ENCODE results near the gene ASF1A. TPM values are rescaled to one million over a fixed set of nuclear protein-coding genes. Genes with fewer than 3 reads are reported as not detected.

ASF1A gene
- total RNA-seq, 1 experiment from 2014 or later = 79.9 TPM

GRCh38 chr6:118895859-118896258 is 1.9 kb downstream of the ASF1A start:
- H3K79me2 ChIP-seq (ENCODE audit: low read length) = peaks cover 93% of the 10 kb centered on the region
- no peaks in the 10 kb centered on the region for H3K9me3 ChIP-seq (ENCODE audit: low read length)
- H3K9me2 ChIP-seq (replicated peaks; ENCODE audit: insufficient read depth, low read length) = no peaks in the 10 kb centered on the region
- DNase-seq = no peak
- peak overlapping the region; percentile 92 for H3K4me3 ChIP-seq (ENCODE audit: low read length)
- peaks cover 33% of the 10 kb centered on the region for H3K36me3 ChIP-seq (ENCODE audit: insufficient read depth, low read length)
- H3K4me1 ChIP-seq (ENCODE audit: low read length) = peaks cover 75% of the 10 kb centered on the region
- H3K9ac ChIP-seq (ENCODE audit: low read length) = peak overlapping the region; percentile 89
- H3K4me2 ChIP-seq (ENCODE audit: low read depth, low read length, poor library complexity, severe bottlenecking) = peak overlapping the region; percentile 88
- H3K27ac ChIP-seq (ENCODE audit: low read length) = peak overlapping the region; percentile 97
- H3K27me3 ChIP-seq (ENCODE audit: low read length) = no peaks in the 10 kb centered on the region
- peaks cover 38% of the 10 kb centered on the region for H4K20me1 ChIP-seq (ENCODE audit: insufficient read depth, low read depth, low read length)
- H2AFZ ChIP-seq (ENCODE audit: low read length) = no peak overlapping the region

GRCh38 chr6:118896339-118897136 is 2.6 kb downstream of the ASF1A start:
- H3K27ac ChIP-seq (ENCODE audit: low read length) = peak overlapping the region; percentile 97
- peaks cover 71% of the 10 kb centered on the region for H3K4me1 ChIP-seq (ENCODE audit: low read length)

GRCh38 chr6:118897386-118897785 is 3.4 kb downstream of the ASF1A start:
- Histone ChIP-seq H4K20me1 (ENCODE audit: insufficient read depth, low read depth, low read length) (peaks cover 45% of the 10 kb centered on the region), H3K9me3 (ENCODE audit: low read length) (no peaks in the 10 kb centered on the region), H3K9me2 (replicated peaks; ENCODE audit: insufficient read depth, low read length) (no peaks in the 10 kb centered on the region), H3K36me3 (ENCODE audit: insufficient read depth, low read length) (peaks cover 48% of the 10 kb centered on the region), H3K4me1 (ENCODE audit: low read length) (peaks cover 66% of the 10 kb centered on the region), H3K79me2 (ENCODE audit: low read length) (peaks cover 96% of the 10 kb centered on the region), H3K9ac (ENCODE audit: low read length) (peak overlapping the region; percentile 59; the same call in 1 of the 2 replicates), H3K27me3 (ENCODE audit: low read length) (no peaks in the 10 kb centered on the region), H3K4me2 (ENCODE audit: low read depth, low read length, poor library complexity, severe bottlenecking) (peak overlapping the region; percentile 88), H3K4me3 (ENCODE audit: low read length) (peak overlapping the region; percentile 92), H3K27ac (ENCODE audit: low read length) (peak overlapping the region; percentile 97), H2AFZ (ENCODE audit: low read length) (no peak overlapping the region)
- no peak for DNase-seq

More at GRCh38 chr6:118896339-118897136, 2.6 kb downstream of the ASF1A start:
- peaks cover 96% of the 10 kb centered on the region for H3K79me2 ChIP-seq (ENCODE audit: low read length)
- H3K4me2 ChIP-seq (ENCODE audit: low read depth, low read length, poor library complexity, severe bottlenecking) = peak overlapping the region; percentile 88
- H3K36me3 ChIP-seq (ENCODE audit: insufficient read depth, low read length) = peaks cover 40% of the 10 kb centered on the region
- no peaks in the 10 kb centered on the region for H3K27me3 ChIP-seq (ENCODE audit: low read length)
- DNase-seq = peak; percentile 82
- H3K9me2 ChIP-seq (replicated peaks; ENCODE audit: insufficient read depth, low read length) = no peaks in the 10 kb centered on the region
- no peaks in the 10 kb centered on the region for H3K9me3 ChIP-seq (ENCODE audit: low read length)
- peak overlapping the region; percentile 92 for H3K4me3 ChIP-seq (ENCODE audit: low read length)
- no peak overlapping the region for H2AFZ ChIP-seq (ENCODE audit: low read length)
- peaks cover 43% of the 10 kb centered on the region for H4K20me1 ChIP-seq (ENCODE audit: insufficient read depth, low read depth, low read length)
- peak overlapping the region; percentile 89 for H3K9ac ChIP-seq (ENCODE audit: low read length)

- Histone ChIP-seq H3K4me3 (ENCODE audit: low read length) (no peak overlapping the region), H3K4me1 (ENCODE audit: low read length) (peaks cover 55% of the 10 kb centered on the region), H3K9me3 (ENCODE audit: low read length) (no peaks in the 10 kb centered on the region), H3K27ac (ENCODE audit: low read length) (no peak overlapping the region), H3K79me2 (ENCODE audit: low read length) (peaks cover 97% of the 10 kb centered on the region), H2AFZ (ENCODE audit: low read length) (no peak overlapping the region), H3K9me2 (replicated peaks; ENCODE audit: insufficient read depth, low read length) (no peaks in the 10 kb centered on the region), H3K9ac (ENCODE audit: low read length) (no peak overlapping the region), H3K36me3 (ENCODE audit: insufficient read depth, low read length) (peaks cover 70% of the 10 kb centered on the region), H3K27me3 (ENCODE audit: low read length) (no peaks in the 10 kb centered on the region), H3K4me2 (ENCODE audit: low read depth, low read length, poor library complexity, severe bottlenecking) (peak overlapping the region; percentile 88), H4K20me1 (ENCODE audit: insufficient read depth, low read depth, low read length) (peaks cover 48% of the 10 kb centered on the region)
- no peak for DNase-seq
Observed at GRCh38 chr6:118899948-118900347, 6.0 kb downstream of the ASF1A start.

DNA sequence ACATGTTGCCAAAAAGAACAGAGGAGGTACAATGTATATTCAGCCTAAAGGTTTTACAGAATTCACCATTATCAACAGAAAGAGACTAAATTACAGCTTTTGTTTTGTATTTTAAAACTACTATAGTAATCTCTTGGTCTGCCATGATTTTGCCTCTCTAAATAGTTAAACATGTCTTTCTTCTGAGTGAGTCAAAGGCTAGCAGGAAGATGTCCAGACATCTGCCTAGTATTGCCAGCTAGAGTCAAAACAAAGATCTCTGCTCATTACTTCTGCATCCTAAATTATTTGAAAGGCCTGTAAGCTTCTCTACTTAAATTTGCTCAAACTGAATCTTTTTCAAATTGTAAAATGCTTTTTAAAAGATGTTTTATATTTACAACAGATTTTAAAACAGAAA is 8.8 kb downstream of the ASF1A start:
- no peak overlapping the region for H3K9ac ChIP-seq (ENCODE audit: low read length)
- H3K79me2 ChIP-seq (ENCODE audit: low read length) = peaks cover 95% of the 10 kb centered on the region
- no peaks in the 10 kb centered on the region for H3K9me3 ChIP-seq (ENCODE audit: low read length)
- H3K27me3 ChIP-seq (ENCODE audit: low read length) = no peaks in the 10 kb centered on the region
- no peak overlapping the region for H3K4me3 ChIP-seq (ENCODE audit: low read length)
- DNase-seq = no peak
- peaks cover 89% of the 10 kb centered on the region for H3K36me3 ChIP-seq (ENCODE audit: insufficient read depth, low read length)
- H3K4me2 ChIP-seq (ENCODE audit: low read depth, low read length, poor library complexity, severe bottlenecking) = no peak overlapping the region
- H2AFZ ChIP-seq (ENCODE audit: low read length) = no peak overlapping the region
- peaks cover 45% of the 10 kb centered on the region for H3K4me1 ChIP-seq (ENCODE audit: low read length)
- H4K20me1 ChIP-seq (ENCODE audit: insufficient read depth, low read depth, low read length) = peaks cover 40% of the 10 kb centered on the region
- 0 out of 2 replicates have a peak overlapping the region, but pooled peaks have one; percentile 10 for H3K27ac ChIP-seq (ENCODE audit: low read length)
- no peaks in the 10 kb centered on the region for H3K9me2 ChIP-seq (replicated peaks; ENCODE audit: insufficient read depth, low read length)

GRCh38 chr6:118903138-118903537 is 9.2 kb downstream of the ASF1A start:
- H3K27ac ChIP-seq (ENCODE audit: low read length) = 0 out of 2 replicates have a peak overlapping the region, but pooled peaks have one; percentile 10
- H3K79me2 ChIP-seq (ENCODE audit: low read length) = peaks cover 95% of the 10 kb centered on the region
- H3K9me2 ChIP-seq (replicated peaks; ENCODE audit: insufficient read depth, low read length) = no peaks in the 10 kb centered on the region
- H4K20me1 ChIP-seq (ENCODE audit: insufficient read depth, low read depth, low read length) = peaks cover 41% of the 10 kb centered on the region
- H3K9me3 ChIP-seq (ENCODE audit: low read length) = no peaks in the 10 kb centered on the region
- H3K4me3 ChIP-seq (ENCODE audit: low read length) = no peak overlapping the region
- H3K27me3 ChIP-seq (ENCODE audit: low read length) = no peaks in the 10 kb centered on the region
- peaks cover 93% of the 10 kb centered on the region for H3K36me3 ChIP-seq (ENCODE audit: insufficient read depth, low read length)
- H2AFZ ChIP-seq (ENCODE audit: low read length) = no peak overlapping the region
- peaks cover 45% of the 10 kb centered on the region for H3K4me1 ChIP-seq (ENCODE audit: low read length)
- H3K4me2 ChIP-seq (ENCODE audit: low read depth, low read length, poor library complexity, severe bottlenecking) = no peak overlapping the region
- no peak for DNase-seq
- H3K9ac ChIP-seq (ENCODE audit: low read length) = no peak overlapping the region

DNA sequence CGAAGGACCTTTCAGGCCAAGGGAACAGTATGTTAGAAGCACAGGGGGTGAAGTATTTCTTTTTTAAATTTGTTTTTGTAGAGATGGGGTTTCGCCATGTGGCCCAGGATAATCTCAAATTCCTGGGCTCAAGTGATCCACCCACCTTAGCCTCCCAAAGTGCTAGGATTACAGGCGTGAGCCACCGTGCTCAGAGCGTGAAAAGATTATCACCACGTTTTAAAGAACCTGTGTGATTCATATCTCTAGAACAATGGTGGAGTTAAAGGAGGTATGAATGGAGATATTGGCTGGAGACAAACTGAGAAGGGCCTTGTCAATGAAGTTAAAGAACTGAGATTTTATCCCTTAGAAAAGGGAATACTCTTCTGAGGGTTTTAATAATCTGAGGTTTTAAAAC is 9.7 kb downstream of the ASF1A start:
- no peak for DNase-seq
- Histone ChIP-seq H3K9me3 (ENCODE audit: low read length) (no peaks in the 10 kb centered on the region), H4K20me1 (ENCODE audit: insufficient read depth, low read depth, low read length) (peaks cover 39% of the 10 kb centered on the region), H3K79me2 (ENCODE audit: low read length) (peaks cover 93% of the 10 kb centered on the region), H3K36me3 (ENCODE audit: insufficient read depth, low read length) (peaks cover 96% of the 10 kb centered on the region), H3K4me3 (ENCODE audit: low read length) (no peak overlapping the region), H2AFZ (ENCODE audit: low read length) (no peak overlapping the region), H3K9me2 (replicated peaks; ENCODE audit: insufficient read depth, low read length) (no peaks in the 10 kb centered on the region), H3K4me1 (ENCODE audit: low read length) (peaks cover 40% of the 10 kb centered on the region), H3K27ac (ENCODE audit: low read length) (no peak overlapping the region), H3K27me3 (ENCODE audit: low read length) (no peaks in the 10 kb centered on the region), H3K4me2 (ENCODE audit: low read depth, low read length, poor library complexity, severe bottlenecking) (no peak overlapping the region), H3K9ac (ENCODE audit: low read length) (no peak overlapping the region)

GRCh38 chr6:118905084-118905483 is 11.1 kb downstream of the ASF1A start:
- Histone ChIP-seq H3K4me2 (ENCODE audit: low read depth, low read length, poor library complexity, severe bottlenecking) (no peak overlapping the region), H2AFZ (ENCODE audit: low read length) (no peak overlapping the region), H3K9me3 (ENCODE audit: low read length) (no peaks in the 10 kb centered on the region), H3K9me2 (replicated peaks; ENCODE audit: insufficient read depth, low read length) (no peaks in the 10 kb centered on the region), H3K27me3 (ENCODE audit: low read length) (no peaks in the 10 kb centered on the region), H3K27ac (ENCODE audit: low read length) (no peak overlapping the region), H3K79me2 (ENCODE audit: low read length) (peaks cover 85% of the 10 kb centered on the region), H3K36me3 (ENCODE audit: insufficient read depth, low read length) (peaks cover 91% of the 10 kb centered on the region), H3K4me3 (ENCODE audit: low read length) (no peak overlapping the region), H3K4me1 (ENCODE audit: low read length) (peaks cover 27% of the 10 kb centered on the region), H3K9ac (ENCODE audit: low read length) (no peak overlapping the region), H4K20me1 (ENCODE audit: insufficient read depth, low read depth, low read length) (peaks cover 25% of the 10 kb centered on the region)
- DNase-seq = no peak
